Effector memory CD8-positive, alpha-beta T cell (primary cell): ENCODE measurements around the gene TXNDC16.
"Not testable (repeated sequence)": the region's sequence is repeated elsewhere in the genome, so short reads cannot be mapped to it uniquely, and the experiment has no call there.

Experiments
- ATAC-seq: fragments of 150-1000 bp; cut with Tn5 transposase; replicated peaks from 2 replicates; pipeline ENCODE4 v1.10.0; 2021; ENCODE audit warnings: mild to moderate bottlenecking, moderate library complexity
- DNase-seq, 3 experiments: peaks; one replicate each; pipeline ENCODE4 v3.0.0; 2021
- H3K27ac Mint-ChIP-seq, 2 donors: one replicate each; pipeline ENCODE4 v1.8.0; 2022; ENCODE audit warnings: mild to moderate bottlenecking in 2 of 2, mixed read lengths in 2 of 2, moderate library complexity in 2 of 2
- H3K27me3 Mint-ChIP-seq, 2 donors: one replicate each; pipeline ENCODE4 v1.8.0; 2022; ENCODE audit warnings: mixed read lengths in 2 of 2
- H3K36me3 Mint-ChIP-seq: one replicate; pipeline ENCODE4 v1.8.0; 2022; ENCODE audit warnings: mild to moderate bottlenecking, moderate library complexity, mixed read lengths; ENCODE audit not compliant: insufficient read depth
- H3K4me1 Mint-ChIP-seq, 2 donors: one replicate each; pipeline ENCODE4 v1.8.0; 2022; ENCODE audit warnings: low read depth in 2 of 2, mixed read lengths in 2 of 2
- H3K4me3 Mint-ChIP-seq, 2 donors: one replicate each; pipeline ENCODE4 v1.8.0; 2022; ENCODE audit warnings: mild to moderate bottlenecking in 2 of 2, mixed read lengths in 2 of 2, moderate library complexity in 2 of 2
- H3K9me3 Mint-ChIP-seq, 2 donors: one replicate each; pipeline ENCODE4 v1.8.0; 2022; ENCODE audit warnings: mixed read lengths in 2 of 2

TXNDC16 gene

GRCh38 chr14:52514046-52514811 lies 38.1 kb downstream of the TXNDC16 start:
- H3K36me3 Mint-ChIP-seq, result peaks cover 4% of the 10 kb centered on the region
- ATAC-seq (no peak), DNase-seq (no peak)
- H3K27me3 Mint-ChIP-seq, result no peaks in the 10 kb centered on the region
- peak overlapping the region in 1 of 2 donors; percentile 19 for H3K27ac Mint-ChIP-seq
- no peaks in the 10 kb centered on the region for H3K9me3 Mint-ChIP-seq
- H3K4me3 Mint-ChIP-seq, result no peak overlapping the region
- H3K4me1 Mint-ChIP-seq, result no peaks in the 10 kb centered on the region

DNA sequence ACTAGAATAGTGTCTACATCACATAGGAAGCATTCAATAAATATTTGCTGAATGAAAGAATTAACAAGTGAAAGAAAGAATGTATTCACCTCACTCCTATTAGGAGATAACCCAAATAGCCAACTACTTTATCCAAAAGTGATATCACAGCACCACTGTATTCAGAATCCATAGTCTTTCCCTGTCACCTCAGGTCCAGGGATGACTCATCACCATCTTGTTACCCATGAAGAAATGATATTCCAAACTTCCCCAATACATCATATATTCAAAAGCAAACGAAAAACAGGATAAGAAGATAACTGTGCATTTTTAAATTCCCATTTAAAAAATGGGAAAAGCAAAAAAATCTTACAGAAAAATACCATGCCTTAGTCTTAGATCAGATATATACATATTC lies 39.1 kb downstream of the TXNDC16 start:
- ATAC-seq, result no peak
- no peaks in the 10 kb centered on the region for H3K4me1 Mint-ChIP-seq
- no peak overlapping the region for H3K27ac Mint-ChIP-seq
- no peak for DNase-seq
- peaks cover 4% of the 10 kb centered on the region for H3K36me3 Mint-ChIP-seq
- H3K4me3 Mint-ChIP-seq, result no peak overlapping the region
- no peaks in the 10 kb centered on the region for H3K9me3 Mint-ChIP-seq
- no peaks in the 10 kb centered on the region for H3K27me3 Mint-ChIP-seq

DNA sequence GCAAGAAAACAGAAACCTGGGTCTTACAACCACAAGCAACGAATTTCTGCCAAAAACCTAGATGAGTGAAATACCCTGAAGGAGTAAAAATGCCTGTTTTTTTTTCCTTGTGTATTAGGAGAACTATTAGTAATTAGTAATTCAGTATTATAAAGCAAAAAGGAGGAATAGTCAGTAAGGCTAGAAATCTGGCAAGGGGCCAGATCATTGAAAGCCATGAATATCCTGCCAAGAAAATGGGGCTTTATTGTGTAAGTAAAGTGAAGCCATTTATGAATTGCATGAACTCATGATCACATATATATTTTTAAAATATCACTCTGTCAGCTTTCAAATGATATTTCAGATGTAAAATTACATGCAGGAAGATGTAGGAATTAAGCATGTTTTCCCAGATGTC lies 57.9 kb downstream of the TXNDC16 start:
- Mint-ChIP-seq H3K36me3 (peaks cover 7% of the 10 kb centered on the region), H3K4me1 (no peaks in the 10 kb centered on the region), H3K9me3 (peaks cover 0 to 2% of the 10 kb centered on the region in 2 donors), H3K27me3 (no peaks in the 10 kb centered on the region), H3K4me3 (no peak overlapping the region), H3K27ac (no peak overlapping the region)
- ATAC-seq (no peak), DNase-seq (no peak)

- DNase-seq, result no peak
- Mint-ChIP-seq H3K27me3 (no peaks in the 10 kb centered on the region), H3K9me3 (no peaks in the 10 kb centered on the region), H3K4me1 (peaks cover 0 to 4% of the 10 kb centered on the region in 2 donors), H3K27ac (no peak overlapping the region), H3K4me3 (no peak overlapping the region), H3K36me3 (peaks cover 3% of the 10 kb centered on the region)
- no peak for ATAC-seq
These were observed 66.8 kb downstream of the TXNDC16 start for GRCh38 chr14:52485350-52485960.

DNA sequence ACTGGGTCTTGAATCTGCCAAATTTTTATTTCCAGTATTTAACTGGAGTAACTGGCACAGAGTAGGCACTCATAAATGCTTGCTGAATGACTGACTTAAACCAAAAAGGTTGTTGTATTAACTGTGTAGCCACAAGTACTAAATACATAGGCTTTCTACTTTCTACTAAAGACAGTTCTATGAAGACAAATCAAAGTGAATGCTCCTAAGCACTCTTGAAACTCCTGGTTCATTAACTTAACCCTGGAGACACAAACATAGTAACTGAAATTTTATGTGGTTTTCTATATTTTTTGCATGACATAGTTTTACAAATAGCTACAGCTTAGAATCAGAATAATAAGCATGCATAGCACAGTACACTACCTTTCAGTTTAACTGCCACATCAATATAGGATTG lies 70.4 kb downstream of the TXNDC16 start:
- H3K36me3 Mint-ChIP-seq, result no peaks in the 10 kb centered on the region
- H3K9me3 Mint-ChIP-seq, result no peaks in the 10 kb centered on the region
- H3K27ac Mint-ChIP-seq, result no peak overlapping the region
- ATAC-seq (no peak), DNase-seq (no peak)
- peaks cover 0 to 2% of the 10 kb centered on the region in 2 donors for H3K4me1 Mint-ChIP-seq
- H3K4me3 Mint-ChIP-seq, result no peak overlapping the region
- no peaks in the 10 kb centered on the region for H3K27me3 Mint-ChIP-seq

- ATAC-seq, result peak; percentile 64
These were observed 78.7 kb downstream of the TXNDC16 start for GRCh38 chr14:52473557-52473956.

GRCh38 chr14:52472728-52473127 lies 79.6 kb downstream of the TXNDC16 start:
- Mint-ChIP-seq H3K9me3 (peaks cover 0 to 2% of the 10 kb centered on the region in 2 donors), H3K27me3 (no peaks in the 10 kb centered on the region), H3K4me1 (no peaks in the 10 kb centered on the region), H3K4me3 (no peak overlapping the region), H3K36me3 (peaks cover 4% of the 10 kb centered on the region), H3K27ac (no peak overlapping the region)
- DNase-seq, result no peak
- ATAC-seq, result no peak

More at GRCh38 chr14:52473557-52473956, 78.7 kb downstream of the TXNDC16 start:
- Mint-ChIP-seq H3K4me3 (no peak overlapping the region), H3K36me3 (no peaks in the 10 kb centered on the region), H3K4me1 (no peaks in the 10 kb centered on the region), H3K27ac (no peak overlapping the region), H3K9me3 (peaks cover 0 to 2% of the 10 kb centered on the region in 2 donors), H3K27me3 (no peaks in the 10 kb centered on the region)
- peak in 2 of 3 experiments; percentile 10 to 18 for DNase-seq

- H3K36me3 Mint-ChIP-seq, ATAC-seq, H3K4me1 Mint-ChIP-seq, DNase-seq, H3K9me3 Mint-ChIP-seq, H3K4me3 Mint-ChIP-seq, H3K27me3 Mint-ChIP-seq, H3K27ac Mint-ChIP-seq: not testable (repeated sequence)
These were observed 80.1 kb downstream of the TXNDC16 start for GRCh38 chr14:52472251-52472650.

- no peak overlapping the region for H3K4me3 Mint-ChIP-seq
- no peaks in the 10 kb centered on the region for H3K4me1 Mint-ChIP-seq
- peak overlapping the region in 1 of 2 donors; percentile 10 for H3K27ac Mint-ChIP-seq
- peaks cover 13% of the 10 kb centered on the region for H3K36me3 Mint-ChIP-seq
- no peak for ATAC-seq
- no peaks in the 10 kb centered on the region for H3K9me3 Mint-ChIP-seq
- no peak for DNase-seq
- H3K27me3 Mint-ChIP-seq, result no peaks in the 10 kb centered on the region
These were observed 84.6 kb downstream of the TXNDC16 start for GRCh38 chr14:52467515-52468266.

- Mint-ChIP-seq H3K27me3 (no peaks in the 10 kb centered on the region), H3K9me3 (no peaks in the 10 kb centered on the region), H3K4me1 (peaks cover 0 to under 1% of the 10 kb centered on the region in 2 donors), H3K27ac (no peak overlapping the region), H3K4me3 (no peak overlapping the region), H3K36me3 (peaks cover 16% of the 10 kb centered on the region)
- ATAC-seq, result no peak
- DNase-seq, result no peak
These were observed 88.1 kb downstream of the TXNDC16 start for GRCh38 chr14:52464175-52464574.

DNA sequence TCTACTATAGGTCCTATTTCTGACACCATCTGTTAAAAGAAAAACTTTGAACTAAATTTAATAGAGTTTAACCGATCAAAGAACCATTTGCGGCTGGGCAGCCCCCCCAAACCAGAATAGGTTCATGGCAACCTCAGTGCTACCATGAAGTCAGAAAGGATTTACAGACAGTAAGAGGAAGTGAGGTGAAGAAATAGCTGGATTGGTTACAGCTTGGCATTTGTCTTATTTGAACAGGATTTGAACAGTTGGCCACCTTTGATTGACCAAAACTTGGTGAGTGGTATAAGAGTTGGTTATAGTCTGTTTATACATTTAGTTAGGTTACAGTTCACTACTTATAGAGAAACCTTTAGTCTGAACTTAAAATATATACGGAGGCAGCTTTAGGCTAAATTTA lies 88.9 kb downstream of the TXNDC16 start:
- Mint-ChIP-seq H3K4me3 (no peak overlapping the region), H3K9me3 (no peaks in the 10 kb centered on the region), H3K36me3 (peaks cover 16% of the 10 kb centered on the region), H3K4me1 (peaks cover 0 to 2% of the 10 kb centered on the region in 2 donors), H3K27me3 (no peaks in the 10 kb centered on the region), H3K27ac (no peak overlapping the region)
- ATAC-seq, result no peak
- no peak for DNase-seq

DNA sequence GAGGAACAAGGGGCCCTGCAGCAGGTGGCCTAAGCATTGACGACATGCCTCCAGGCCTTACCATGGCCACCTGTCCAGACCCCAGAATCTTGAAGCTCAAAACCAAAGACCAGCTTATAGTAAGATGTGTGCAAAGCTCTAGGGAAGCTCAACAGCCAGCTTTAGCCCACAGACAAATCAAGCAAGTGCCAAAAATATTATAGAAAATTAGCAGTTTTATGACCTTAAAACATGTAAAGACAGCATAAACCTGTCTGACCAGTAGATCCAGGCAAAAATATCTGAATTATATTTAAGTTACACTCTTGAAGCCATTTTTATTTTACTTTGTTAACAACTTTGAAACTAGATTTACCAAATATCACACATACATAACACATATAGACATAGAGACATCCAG lies 90.6 kb downstream of the TXNDC16 start:
- H3K4me1 Mint-ChIP-seq, result peaks cover 3 to 8% of the 10 kb centered on the region in 2 donors
- H3K4me3 Mint-ChIP-seq, result no peak overlapping the region
- DNase-seq, result no peak
- no peaks in the 10 kb centered on the region for H3K9me3 Mint-ChIP-seq
- peaks cover 12% of the 10 kb centered on the region for H3K36me3 Mint-ChIP-seq
- H3K27ac Mint-ChIP-seq, result no peak overlapping the region
- no peak for ATAC-seq
- no peaks in the 10 kb centered on the region for H3K27me3 Mint-ChIP-seq

DNA sequence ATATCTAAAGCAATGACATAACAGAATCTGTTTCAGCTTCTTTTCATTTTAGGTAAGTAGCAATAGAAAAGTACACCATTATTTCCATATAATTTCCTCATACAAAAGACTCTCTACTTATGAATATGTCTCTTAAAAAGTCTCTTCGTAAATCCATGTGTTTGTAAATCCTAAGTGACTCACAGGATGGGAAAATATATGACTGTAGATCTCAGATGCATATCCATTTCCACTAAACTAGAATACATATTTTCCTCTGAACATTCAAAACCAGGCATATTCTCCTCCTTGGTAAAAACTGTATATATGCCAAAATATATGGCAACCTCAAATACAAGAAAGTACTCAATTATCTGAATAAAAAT lies 93.6 kb downstream of the TXNDC16 start:
- DNase-seq (no peak), ATAC-seq (no peak)
- H3K4me3 Mint-ChIP-seq, result no peak overlapping the region
- H3K27me3 Mint-ChIP-seq, result no peaks in the 10 kb centered on the region
- H3K9me3 Mint-ChIP-seq, result no peaks in the 10 kb centered on the region
- H3K27ac Mint-ChIP-seq, result no peak overlapping the region
- H3K36me3 Mint-ChIP-seq, result peaks cover 9% of the 10 kb centered on the region
- peaks cover 3 to 8% of the 10 kb centered on the region in 2 donors for H3K4me1 Mint-ChIP-seq

- Mint-ChIP-seq H3K9me3 (no peaks in the 10 kb centered on the region), H3K27ac (no peak overlapping the region), H3K27me3 (no peaks in the 10 kb centered on the region), H3K36me3 (peaks cover 3% of the 10 kb centered on the region), H3K4me1 (peaks cover 3 to 8% of the 10 kb centered on the region in 2 donors), H3K4me3 (no peak overlapping the region)
- ATAC-seq (no peak), DNase-seq (no peak)
These were observed 94.9 kb downstream of the TXNDC16 start for GRCh38 chr14:52457411-52457810.
